Astrocyte (in vitro differentiated cells and primary cell): ENCODE measurements around the gene ME1.

Experiments
- EZH2 ChIP-seq: IDR thresholded peaks from 2 replicates; pipeline ENCODE4 v1.6.1; 2012; ENCODE audit warnings: mild to moderate bottlenecking, low read length, inconsistent platforms; ENCODE audit not compliant: insufficient read depth
- TF ChIP-seq, protein P1 (sequence below): IDR thresholded peaks from 2 replicates; pipeline ENCODE4 v1.5.1; 2011; ENCODE audit warnings: low read depth, mild to moderate bottlenecking, inconsistent platforms, low read length, moderate library complexity; ENCODE audit not compliant: insufficient read depth

DNA sequence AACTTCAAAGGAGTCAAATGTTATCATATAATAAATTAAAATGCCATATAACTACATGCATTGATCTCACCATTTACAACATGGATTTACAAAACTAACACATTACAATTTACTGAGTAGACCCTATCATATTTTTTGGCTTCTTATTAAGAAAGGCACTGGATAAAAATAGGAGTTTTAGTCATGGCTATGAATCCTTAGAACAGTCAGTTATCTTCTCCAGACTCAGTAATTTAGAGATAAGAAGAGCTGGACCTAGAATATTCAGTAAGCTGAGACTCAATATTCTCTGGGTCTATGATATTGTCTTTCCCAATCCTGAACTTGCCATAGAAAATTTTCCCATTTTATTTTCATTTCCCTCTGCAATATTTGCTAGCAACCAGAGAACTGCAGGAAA lies 62.3 kb downstream of the ME1 start:
- TF ChIP-seq, protein P1, sequence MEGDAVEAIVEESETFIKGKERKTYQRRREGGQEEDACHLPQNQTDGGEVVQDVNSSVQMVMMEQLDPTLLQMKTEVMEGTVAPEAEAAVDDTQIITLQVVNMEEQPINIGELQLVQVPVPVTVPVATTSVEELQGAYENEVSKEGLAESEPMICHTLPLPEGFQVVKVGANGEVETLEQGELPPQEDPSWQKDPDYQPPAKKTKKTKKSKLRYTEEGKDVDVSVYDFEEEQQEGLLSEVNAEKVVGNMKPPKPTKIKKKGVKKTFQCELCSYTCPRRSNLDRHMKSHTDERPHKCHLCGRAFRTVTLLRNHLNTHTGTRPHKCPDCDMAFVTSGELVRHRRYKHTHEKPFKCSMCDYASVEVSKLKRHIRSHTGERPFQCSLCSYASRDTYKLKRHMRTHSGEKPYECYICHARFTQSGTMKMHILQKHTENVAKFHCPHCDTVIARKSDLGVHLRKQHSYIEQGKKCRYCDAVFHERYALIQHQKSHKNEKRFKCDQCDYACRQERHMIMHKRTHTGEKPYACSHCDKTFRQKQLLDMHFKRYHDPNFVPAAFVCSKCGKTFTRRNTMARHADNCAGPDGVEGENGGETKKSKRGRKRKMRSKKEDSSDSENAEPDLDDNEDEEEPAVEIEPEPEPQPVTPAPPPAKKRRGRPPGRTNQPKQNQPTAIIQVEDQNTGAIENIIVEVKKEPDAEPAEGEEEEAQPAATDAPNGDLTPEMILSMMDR: no peak
- TF ChIP-seq EZH2: no peak
